HCT116 (cell line): ENCODE results near the gene MORC1.

ENCODE experiments used
- EZH2phosphoT487 ChIP-seq: fragments of 200-600 bp; IDR thresholded peaks from 2 replicates; pipeline ENCODE4 v1.6.1; 2018; ENCODE audit warnings: antibody characterized with exemption, borderline replicate concordance
- POLR2A ChIP-seq: IDR thresholded peaks from 2 replicates; pipeline ENCODE4 v1.7.0; 2011; ENCODE audit warnings: borderline replicate concordance; ENCODE audit not compliant: insufficient read depth, insufficient read length; ENCODE audit errors: extremely low read depth
- RAD21 ChIP-seq: IDR thresholded peaks from 2 replicates; pipeline ENCODE4 v1.6.1; 2012; ENCODE audit warnings: low read depth, mild to moderate bottlenecking
- SIN3A ChIP-seq: IDR thresholded peaks from 2 replicates; pipeline ENCODE4 v1.6.1; 2012; ENCODE audit warnings: low read depth
- TF ChIP-seq, protein P1 (sequence below): IDR thresholded peaks from 2 replicates; pipeline ENCODE4 v1.6.1; 2012; ENCODE audit warnings: low read depth
- TF ChIP-seq, protein P2 (sequence below), 3 experiments: fragments of 200-600 bp in 1 of 3; sonication (generic) in 1 of 3; IDR thresholded peaks in 2 of 3; conservative IDR thresholded peaks in 1 of 3; 2 replicates each; pipeline ENCODE4 v1.5.1; 2012 to 2017; ENCODE audit warnings: low read depth in 2 of 3, low read length in 2 of 3, antibody characterized with exemption in 1 of 3, borderline replicate concordance in 1 of 3, control low read depth in 1 of 3, mild to moderate bottlenecking in 1 of 3, mixed read lengths in 1 of 3, mixed run types in 1 of 3, moderate library complexity in 1 of 3; ENCODE audit not compliant: insufficient read depth in 1 of 3

DNA sequence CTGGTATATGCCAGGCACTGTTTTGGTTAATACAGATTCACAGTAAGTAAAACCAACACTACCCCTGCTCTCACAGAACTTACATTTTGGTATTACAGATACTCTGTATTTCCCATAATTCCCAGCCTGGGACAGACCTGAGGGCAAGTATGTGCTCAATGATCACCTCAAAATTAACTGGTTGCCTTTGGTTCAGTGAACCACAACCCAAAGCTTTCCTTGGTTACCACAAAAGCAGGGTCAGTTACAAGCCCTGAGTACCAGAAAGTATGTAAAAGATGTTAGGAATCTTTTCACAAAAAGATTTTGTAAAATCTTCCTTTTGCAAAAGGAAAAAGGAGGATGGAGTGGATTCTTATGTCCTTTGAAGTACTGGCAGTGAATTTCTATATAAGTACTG lies 92.0 kb downstream of the MORC1 start:
- TF ChIP-seq, protein P1, sequence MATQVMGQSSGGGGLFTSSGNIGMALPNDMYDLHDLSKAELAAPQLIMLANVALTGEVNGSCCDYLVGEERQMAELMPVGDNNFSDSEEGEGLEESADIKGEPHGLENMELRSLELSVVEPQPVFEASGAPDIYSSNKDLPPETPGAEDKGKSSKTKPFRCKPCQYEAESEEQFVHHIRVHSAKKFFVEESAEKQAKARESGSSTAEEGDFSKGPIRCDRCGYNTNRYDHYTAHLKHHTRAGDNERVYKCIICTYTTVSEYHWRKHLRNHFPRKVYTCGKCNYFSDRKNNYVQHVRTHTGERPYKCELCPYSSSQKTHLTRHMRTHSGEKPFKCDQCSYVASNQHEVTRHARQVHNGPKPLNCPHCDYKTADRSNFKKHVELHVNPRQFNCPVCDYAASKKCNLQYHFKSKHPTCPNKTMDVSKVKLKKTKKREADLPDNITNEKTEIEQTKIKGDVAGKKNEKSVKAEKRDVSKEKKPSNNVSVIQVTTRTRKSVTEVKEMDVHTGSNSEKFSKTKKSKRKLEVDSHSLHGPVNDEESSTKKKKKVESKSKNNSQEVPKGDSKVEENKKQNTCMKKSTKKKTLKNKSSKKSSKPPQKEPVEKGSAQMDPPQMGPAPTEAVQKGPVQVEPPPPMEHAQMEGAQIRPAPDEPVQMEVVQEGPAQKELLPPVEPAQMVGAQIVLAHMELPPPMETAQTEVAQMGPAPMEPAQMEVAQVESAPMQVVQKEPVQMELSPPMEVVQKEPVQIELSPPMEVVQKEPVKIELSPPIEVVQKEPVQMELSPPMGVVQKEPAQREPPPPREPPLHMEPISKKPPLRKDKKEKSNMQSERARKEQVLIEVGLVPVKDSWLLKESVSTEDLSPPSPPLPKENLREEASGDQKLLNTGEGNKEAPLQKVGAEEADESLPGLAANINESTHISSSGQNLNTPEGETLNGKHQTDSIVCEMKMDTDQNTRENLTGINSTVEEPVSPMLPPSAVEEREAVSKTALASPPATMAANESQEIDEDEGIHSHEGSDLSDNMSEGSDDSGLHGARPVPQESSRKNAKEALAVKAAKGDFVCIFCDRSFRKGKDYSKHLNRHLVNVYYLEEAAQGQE = no peak
- TF ChIP-seq POLR2A = no peak
- TF ChIP-seq RAD21 = no peak
- TF ChIP-seq, protein P2, sequence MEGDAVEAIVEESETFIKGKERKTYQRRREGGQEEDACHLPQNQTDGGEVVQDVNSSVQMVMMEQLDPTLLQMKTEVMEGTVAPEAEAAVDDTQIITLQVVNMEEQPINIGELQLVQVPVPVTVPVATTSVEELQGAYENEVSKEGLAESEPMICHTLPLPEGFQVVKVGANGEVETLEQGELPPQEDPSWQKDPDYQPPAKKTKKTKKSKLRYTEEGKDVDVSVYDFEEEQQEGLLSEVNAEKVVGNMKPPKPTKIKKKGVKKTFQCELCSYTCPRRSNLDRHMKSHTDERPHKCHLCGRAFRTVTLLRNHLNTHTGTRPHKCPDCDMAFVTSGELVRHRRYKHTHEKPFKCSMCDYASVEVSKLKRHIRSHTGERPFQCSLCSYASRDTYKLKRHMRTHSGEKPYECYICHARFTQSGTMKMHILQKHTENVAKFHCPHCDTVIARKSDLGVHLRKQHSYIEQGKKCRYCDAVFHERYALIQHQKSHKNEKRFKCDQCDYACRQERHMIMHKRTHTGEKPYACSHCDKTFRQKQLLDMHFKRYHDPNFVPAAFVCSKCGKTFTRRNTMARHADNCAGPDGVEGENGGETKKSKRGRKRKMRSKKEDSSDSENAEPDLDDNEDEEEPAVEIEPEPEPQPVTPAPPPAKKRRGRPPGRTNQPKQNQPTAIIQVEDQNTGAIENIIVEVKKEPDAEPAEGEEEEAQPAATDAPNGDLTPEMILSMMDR (IDR thresholded peaks at IDR 0.05 in 2 of 3, conservative IDR thresholded peaks at IDR 0.05 in 1 of 3; ENCODE audit: borderline replicate concordance in 1 of 3, insufficient read depth in 1 of 3, low read depth in 2 of 3, low read length in 2 of 3) = no peak
- no peak for TF ChIP-seq EZH2phosphoT487
- TF ChIP-seq SIN3A = no peak
